ENCODE results near the gene LILRA6.
"Not testable (repeated sequence)": the region's sequence is repeated elsewhere in the genome, so short reads cannot be mapped to it uniquely, and the experiment has no call there.

LILRA6 gene

DNA sequence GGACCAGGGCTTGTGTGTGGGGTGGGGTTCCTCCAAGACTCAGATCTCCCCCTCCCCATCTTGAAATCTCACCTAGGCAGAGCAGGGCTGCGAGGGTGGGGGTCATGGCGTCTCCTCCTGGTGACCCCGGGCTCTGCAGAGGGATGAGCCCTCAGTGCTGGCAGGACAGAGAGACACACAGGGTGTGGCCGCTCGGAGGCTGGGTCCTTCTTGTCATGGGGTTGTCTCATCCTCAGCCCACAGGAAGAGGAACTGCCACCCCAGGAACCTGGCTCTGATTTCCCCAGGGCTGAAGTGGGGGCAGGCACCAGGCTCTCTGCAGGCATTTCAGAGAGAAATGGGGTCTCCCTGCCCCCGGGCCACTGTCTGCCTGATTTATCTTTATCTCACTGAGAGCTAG is at the start of gene LILRA6:
Gene LILRA6 (minus strand): TSS at position 145 of the 400 bp plus-strand sequence.
- DNase-seq = peak; percentile 60

GRCh38 chr19:54289160-54289559 is 46.6 kb upstream of the LILRA6 start:
- peak; percentile 86 for DNase-seq

DNA sequence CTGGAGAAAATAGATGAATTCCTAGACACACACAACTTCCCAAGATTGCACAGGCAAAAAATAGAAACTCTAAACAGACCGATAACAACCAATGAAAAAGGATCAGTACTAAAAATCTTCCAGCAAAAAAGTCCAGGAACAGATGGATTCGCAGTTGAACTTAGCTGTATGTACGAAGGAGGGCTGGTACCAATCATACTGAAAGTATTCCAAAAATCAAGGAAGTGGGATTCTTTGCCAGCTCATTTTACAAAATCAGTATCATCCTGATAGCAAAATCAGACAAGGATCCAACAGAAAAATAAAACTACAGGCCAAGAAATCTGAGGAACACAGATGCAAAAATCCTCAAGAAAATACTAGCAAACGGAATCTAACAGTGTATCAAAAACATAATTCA is 44.9 kb upstream of the LILRA6 start:
- no peak for DNase-seq

DNA sequence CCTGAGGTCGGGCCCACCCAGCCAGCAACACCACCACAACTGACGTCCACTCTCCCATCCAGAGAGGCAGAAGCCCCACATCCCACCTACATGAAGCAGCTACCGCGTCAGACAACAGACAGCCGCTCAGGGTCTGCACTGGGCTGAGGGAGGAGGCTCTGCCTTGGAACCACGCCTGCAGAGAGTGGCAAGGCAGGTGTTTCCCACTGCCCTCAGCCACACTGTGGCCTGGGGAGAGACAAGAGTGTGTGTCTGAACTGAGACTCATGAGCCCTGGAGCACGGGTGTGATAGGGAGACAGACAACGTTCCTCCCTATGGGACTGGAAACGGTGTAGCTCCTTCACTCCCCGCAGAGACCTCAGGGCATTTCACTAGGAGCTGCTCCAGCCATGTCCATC is 43.7 kb upstream of the LILRA6 start:
- not testable (repeated sequence) for DNase-seq

- not testable (repeated sequence) for DNase-seq
Observed at GRCh38 chr19:54285427-54286056, 43.0 kb upstream of the LILRA6 start.

- DNase-seq = peak; percentile 85
Observed at GRCh38 chr19:54282686-54283470, 40.3 kb upstream of the LILRA6 start.

DNA sequence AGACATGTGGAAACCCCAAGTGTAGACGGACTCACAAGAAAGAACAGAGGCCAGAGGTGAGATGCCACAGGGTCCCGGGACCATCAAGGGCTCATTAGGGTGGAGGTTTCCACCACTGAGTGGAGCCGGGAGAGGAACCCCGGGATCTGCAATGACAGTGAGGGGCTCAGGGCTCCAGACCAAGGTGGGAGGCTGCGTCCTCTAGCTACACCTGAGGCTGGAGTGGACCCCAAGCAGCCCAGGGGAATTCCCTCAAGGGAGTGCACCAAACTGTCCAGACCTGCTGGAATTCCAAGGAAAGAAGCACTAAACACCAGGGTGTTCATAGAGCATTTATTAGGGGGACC is 39.1 kb upstream of the LILRA6 start:
- not testable (repeated sequence) for DNase-seq

DNA sequence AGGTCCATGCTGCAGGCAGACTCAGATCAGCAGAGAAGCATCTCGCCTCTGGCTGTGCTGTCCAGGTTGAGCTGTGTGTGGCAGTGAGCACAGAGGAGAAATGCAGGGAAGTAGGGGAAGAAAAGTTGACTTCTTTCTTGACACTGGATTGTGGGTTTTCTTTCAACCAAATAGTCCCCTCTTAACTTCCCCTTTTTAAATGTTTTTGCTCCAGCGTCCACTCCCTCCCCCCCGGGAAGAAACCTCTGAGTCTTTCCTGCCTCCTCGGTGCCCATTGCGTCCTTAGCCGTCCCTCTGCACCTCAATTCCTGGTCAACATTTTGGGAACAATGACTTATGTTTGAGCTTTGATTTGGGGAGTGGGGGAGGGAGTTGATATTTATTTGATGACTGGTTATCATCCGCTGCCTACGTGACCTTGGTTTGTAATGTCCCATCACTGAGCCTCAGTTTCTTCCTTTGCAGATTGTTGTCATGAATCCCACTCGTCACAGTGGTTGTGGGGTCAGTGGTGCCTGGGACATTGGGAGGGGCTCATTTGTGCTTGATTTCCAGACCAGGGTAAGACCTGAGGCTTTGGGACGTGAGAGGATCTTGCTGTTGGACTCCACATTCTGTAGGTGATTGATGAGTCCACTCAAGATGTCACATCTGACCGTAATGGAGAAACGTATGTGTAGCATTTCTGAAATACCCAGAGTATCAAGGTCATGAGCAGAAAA is 38.6 kb upstream of the LILRA6 start, which contains the start of gene LILRB2:
Gene LILRB2 (minus strand): TSS at position 104 of the 722 bp plus-strand sequence. CDS start 614 bp downstream, outside the sequence.
- peak; percentile 68 for DNase-seq

GRCh38 chr19:54280441-54280840 is 37.9 kb upstream of the LILRA6 start:
- peak; percentile 79 for DNase-seq

GRCh38 chr19:54280025-54280424 is 37.4 kb upstream of the LILRA6 start:
- not testable (repeated sequence) for DNase-seq

- peak; percentile 43 for DNase-seq
Observed at GRCh38 chr19:54279406-54279962, 36.9 kb upstream of the LILRA6 start.

DNA sequence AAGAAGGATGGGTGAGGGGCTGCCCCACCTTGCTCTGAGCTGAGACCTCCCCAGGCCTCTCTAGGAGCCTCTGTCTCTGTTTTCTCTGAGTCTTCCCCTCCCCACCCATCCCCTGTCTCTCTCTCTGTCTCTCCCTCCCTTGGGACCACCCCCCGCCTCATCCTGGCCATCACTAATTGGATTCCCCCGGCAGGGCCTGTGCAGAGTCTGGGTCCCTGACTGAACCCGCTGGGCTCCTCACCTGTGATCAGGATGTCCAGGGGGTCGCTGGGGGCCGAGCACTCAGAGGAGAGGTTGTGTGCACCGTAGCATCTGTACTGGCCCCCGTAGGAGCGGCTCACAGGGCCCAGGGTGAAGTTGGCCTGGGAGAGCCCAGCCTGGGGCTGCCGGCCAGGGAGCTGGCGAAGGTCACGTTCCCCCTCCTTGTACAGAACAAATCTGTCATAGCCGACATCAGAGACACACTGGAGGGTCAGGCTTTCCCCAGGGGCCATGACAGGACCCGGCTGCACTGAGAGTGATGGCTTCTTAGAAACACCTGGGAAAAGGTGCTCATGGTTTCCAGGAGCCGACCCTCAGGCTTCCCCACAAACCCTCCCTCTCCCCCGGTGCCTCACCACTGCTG is 36.1 kb upstream of the LILRA6 start:
- DNase-seq = not testable (repeated sequence)

DNA sequence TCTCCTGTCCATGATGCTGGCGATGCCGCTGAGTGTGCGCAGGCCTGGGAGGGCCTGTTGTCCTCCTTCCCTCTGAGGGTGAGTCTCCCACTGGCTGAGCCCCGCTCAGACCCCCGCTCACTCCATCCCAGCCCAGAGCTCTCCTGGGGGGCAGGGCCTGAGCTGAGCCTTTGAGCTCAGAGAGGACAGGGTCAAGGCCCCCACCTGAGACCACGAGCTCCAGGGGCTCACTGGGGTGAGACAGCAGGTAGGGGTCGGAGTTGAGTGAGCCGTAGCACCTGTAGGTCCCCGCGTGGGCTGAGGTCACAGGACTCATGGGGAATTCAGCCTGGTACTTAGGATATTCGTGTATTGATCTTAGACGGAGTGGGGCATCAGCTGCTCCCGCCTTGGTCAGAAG is 35.5 kb upstream of the LILRA6 start:
- not testable (repeated sequence) for DNase-seq

- not testable (repeated sequence) for DNase-seq
Observed at GRCh38 chr19:54277111-54277615, 34.6 kb upstream of the LILRA6 start.

- DNase-seq = no peak
Observed at GRCh38 chr19:54275951-54276350, 33.4 kb upstream of the LILRA6 start.

- DNase-seq = not testable (repeated sequence)
Observed at GRCh38 chr19:54274516-54274915, 31.9 kb upstream of the LILRA6 start.

- no peak for DNase-seq
Observed at GRCh38 chr19:54273821-54274220, 31.2 kb upstream of the LILRA6 start.

- DNase-seq = peak; percentile 76
Observed at GRCh38 chr19:54272181-54272580, 29.6 kb upstream of the LILRA6 start.

DNA sequence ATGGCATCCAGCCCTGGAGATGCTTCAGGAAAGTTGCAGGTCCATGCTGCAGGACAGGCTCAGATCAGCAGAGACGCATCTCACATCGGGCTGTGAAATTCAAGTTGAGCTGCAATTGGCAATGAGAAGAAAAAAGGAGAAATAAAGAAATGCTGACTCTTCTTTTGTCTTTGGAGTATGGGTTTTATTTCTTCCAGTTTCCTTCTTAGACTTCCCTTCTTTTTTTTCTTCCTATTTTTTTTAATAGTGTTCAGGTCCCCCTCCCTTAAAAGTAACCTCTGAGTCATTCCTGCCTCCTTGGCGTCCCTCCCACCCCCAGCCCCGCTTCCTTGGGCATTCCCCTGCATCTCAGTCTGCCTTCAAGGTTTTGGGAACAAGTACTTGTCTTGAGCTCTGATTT is 29.0 kb upstream of the LILRA6 start:
- DNase-seq = peak; percentile 93

DNA sequence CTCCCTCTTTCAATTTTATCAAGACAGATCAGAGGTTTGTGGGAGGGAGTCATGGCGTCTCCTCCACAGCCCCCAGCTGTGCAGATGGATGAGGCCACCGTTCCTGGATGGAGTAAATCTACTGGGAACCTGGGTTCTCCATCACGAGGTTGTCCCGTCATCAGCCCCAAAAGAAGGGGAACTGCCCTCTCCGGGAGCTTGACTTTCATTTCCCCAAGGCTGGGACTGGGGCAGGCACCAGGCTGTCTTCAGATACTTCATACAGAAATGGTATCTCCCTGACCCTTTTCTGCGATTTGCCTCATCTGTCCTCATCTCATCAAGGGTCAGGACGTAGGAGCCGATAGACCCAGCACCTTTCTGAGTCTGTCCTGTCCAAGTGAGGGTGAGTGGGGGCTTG is 28.5 kb upstream of the LILRA6 start:
- peak; percentile 97 for DNase-seq

DNA sequence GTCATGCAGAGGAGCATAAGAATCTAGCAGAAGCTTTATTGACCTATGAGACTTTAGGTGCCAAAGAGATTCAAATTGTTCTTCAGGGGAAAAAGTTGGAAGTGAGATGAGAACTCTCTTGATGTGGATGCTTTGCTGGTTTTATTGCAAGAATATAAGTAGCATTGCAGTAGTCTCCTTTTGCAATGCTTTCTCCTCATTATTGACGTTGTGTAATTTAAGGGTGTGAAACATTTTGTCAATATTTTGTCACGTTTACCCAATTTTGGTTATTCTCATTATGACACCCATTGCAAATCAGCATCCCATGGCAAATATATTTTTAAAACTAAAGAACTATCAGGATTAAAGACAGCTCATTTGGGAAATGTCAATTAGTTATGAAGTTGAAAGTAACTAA is 26.3 kb upstream of the LILRA6 start:
- DNase-seq = peak; percentile 85

- DNase-seq = peak; percentile 78
Observed at GRCh38 chr19:54266133-54266532, 23.5 kb upstream of the LILRA6 start.

DNA sequence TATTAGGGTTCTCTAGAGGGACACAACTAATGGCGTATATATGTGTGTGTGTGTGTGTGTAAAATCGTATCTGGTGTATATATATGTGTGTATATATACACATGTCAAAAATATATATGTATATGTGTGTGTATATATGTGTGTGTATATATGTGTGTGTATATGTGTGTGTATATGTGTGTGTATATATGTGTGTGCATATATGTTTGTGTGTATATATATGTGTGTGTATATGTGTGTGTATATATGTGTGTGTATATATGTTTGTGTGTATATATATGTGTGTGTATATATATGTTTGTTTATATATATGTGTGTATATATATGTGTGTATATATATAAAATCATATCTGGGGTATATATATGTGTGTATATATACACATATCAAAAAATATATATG is 19.9 kb upstream of the LILRA6 start:
- no peak for DNase-seq

All from inflammatory macrophage treated with lipopolysaccharide for 4 hours (primary cell).